HG03571 (cell line): Measurements from ENCODE around the gene SSC5D.
"Not testable (repeated sequence)": the region's sequence is repeated elsewhere in the genome, so short reads cannot be mapped to it uniquely, and the experiment has no call there.

Experiments
- ATAC-seq: cut with Tn5 transposase; IDR thresholded peaks from one replicate; pipeline ENCODE4 v1.9.1; 2021; ENCODE audit not compliant: unreplicated experiment

Gene SSC5D

GRCh38 chr19:55487924-55488687 lies at the start of gene SSC5D:
TSS of gene SSC5D (plus strand) at chr19:55488436. CDS start at chr19:55488590, 154 bp downstream.
- ATAC-seq = no peak

GRCh38 chr19:55439052-55439451 lies 49.2 kb upstream of the SSC5D start:
- ATAC-seq = no peak

- no peak for ATAC-seq
Observed at GRCh38 chr19:55440411-55441105, 47.7 kb upstream of the SSC5D start.

GRCh38 chr19:55441319-55441691 lies 46.9 kb upstream of the SSC5D start:
- no peak for ATAC-seq

- ATAC-seq = no peak
Observed at GRCh38 chr19:55441692-55442321, 46.4 kb upstream of the SSC5D start.

- no peak for ATAC-seq
Observed at GRCh38 chr19:55442372-55442961, 45.8 kb upstream of the SSC5D start.

GRCh38 chr19:55443045-55443823 lies 45.0 kb upstream of the SSC5D start, which contains the start of gene SHISA7:
TSS of gene SHISA7 (minus strand) at chr19:55443300. CDS start at chr19:55442863, 437 bp downstream.
- no peak for ATAC-seq

- no peak for ATAC-seq
Observed at GRCh38 chr19:55443824-55444480, 44.3 kb upstream of the SSC5D start.

- no peak for ATAC-seq
Observed at GRCh38 chr19:55444646-55445045, 43.6 kb upstream of the SSC5D start.

- ATAC-seq = no peak
Observed at GRCh38 chr19:55446060-55446459, 42.2 kb upstream of the SSC5D start.

GRCh38 chr19:55447421-55448174 lies 40.6 kb upstream of the SSC5D start:
- ATAC-seq = no peak

- not testable (repeated sequence) for ATAC-seq
Observed at GRCh38 chr19:55448175-55448490, 40.1 kb upstream of the SSC5D start.

- ATAC-seq = no peak
Observed at GRCh38 chr19:55449469-55449868, 38.8 kb upstream of the SSC5D start.

GRCh38 chr19:55451163-55451964 lies 36.9 kb upstream of the SSC5D start:
- no peak for ATAC-seq

GRCh38 chr19:55451965-55452748 lies 36.1 kb upstream of the SSC5D start:
- ATAC-seq = no peak

GRCh38 chr19:55452749-55453346 lies 35.4 kb upstream of the SSC5D start:
- ATAC-seq = no peak

- ATAC-seq = no peak
Observed at GRCh38 chr19:55453511-55454260, 34.5 kb upstream of the SSC5D start.
